Thyroid gland (tissue), 4 donors: ENCODE results near the gene BOC.

Experiments
- CTCF ChIP-seq, 6 experiments: fragments of 200-600 bp in 3 of 6; fragments of 450-650 bp in 3 of 6; sonication (generic) in 3 of 6; IDR thresholded peaks; one replicate each; pipeline ENCODE4 v1.5.1; 2016 to 2019; ENCODE audit warnings: antibody characterized with exemption in 6 of 6, mild to moderate bottlenecking in 2 of 6, inconsistent platforms in 1 of 6, moderate library complexity in 1 of 6
- POLR2A ChIP-seq, 2 donors: fragments of 450-650 bp; IDR thresholded peaks; one replicate each; pipeline ENCODE4 v1.6.1; 2017; ENCODE audit warnings: antibody characterized with exemption in 2 of 2, mild to moderate bottlenecking in 2 of 2, moderate library complexity in 1 of 2

- no peak for TF ChIP-seq CTCF (IDR thresholded peaks at IDR 0.05)
- no peak for TF ChIP-seq POLR2A (IDR thresholded peaks at IDR 0.05)
Measured at GRCh38 chr3:113304102-113304501, 92.7 kb downstream of the BOC start.
